ENCODE data around the gene CD9. TPM values are rescaled to one million over a fixed set of nuclear protein-coding genes. Genes with fewer than 3 reads are reported as not detected.

The CD9 gene
- total and polyA plus RNA-seq, 2 of the 8 experiments (the other 6 are each of a cell fraction or from before 2014, with no cell fraction given), result 168 to 319 TPM

GRCh38 chr12:6214633-6215032 is 14.4 kb downstream of the CD9 start:
- Histone ChIP-seq H2BK120ac (replicated peaks; ENCODE audit: low read depth, low read length) (peak overlapping the region; percentile 85), H2BK5ac (ENCODE audit: low read depth, low read length) (peak overlapping the region; percentile 100), H3K4me2 (ENCODE audit: insufficient read depth in 1 of 2, low read depth in 2 of 2, low read length in 2 of 2) (peak overlapping the region; percentile 62 to 86), H3K4me3 (ENCODE audit: extremely low read depth in 1 of 4, insufficient read depth in 2 of 4, low read depth in 3 of 4, low read length in 4 of 4) (0 out of 8 replicates have a peak overlapping the region, but pooled peaks of 1 of the 4 experiments have one; percentile 21), H3K27ac (ENCODE audit: low read depth, low read length) (peak overlapping the region; percentile 88), H4K5ac (ENCODE audit: insufficient read length, low read depth, low read length) (peak overlapping the region; percentile 49), H3K23me2 (ENCODE audit: low read depth, low read length) (peaks cover 3% of the 10 kb centered on the region; the same call in 1 of the 2 replicates), H3K56ac (replicated peaks; ENCODE audit: insufficient read length, low read depth, low read length) (peak overlapping the region; percentile 70), H3K4ac (replicated peaks; ENCODE audit: insufficient read length, low read depth, low read length) (peak overlapping the region; percentile 76), H2AK5ac (ENCODE audit: low read depth, low read length) (peak overlapping the region; percentile 100), H4K20me1 (replicated peaks in 1 of 2; ENCODE audit: control insufficient read depth in 1 of 2, insufficient read depth in 2 of 2, low read length in 2 of 2) (peaks cover 0 to 3% of the 10 kb centered on the region in 2 experiments), H2BK12ac (ENCODE audit: low read depth, low read length) (peak overlapping the region; percentile 100), H3K4me1 (replicated peaks in 1 of 4; ENCODE audit: control insufficient read depth in 3 of 4, insufficient read depth in 4 of 4, low read length in 3 of 4) (peaks cover 32 to 50% (median 44%) of the 10 kb centered on the region in 4 experiments), H3K14ac (ENCODE audit: insufficient read length) (no peak overlapping the region), H3K27me3 (replicated peaks in 1 of 4; ENCODE audit: control insufficient read depth in 3 of 4, extremely low read depth in 1 of 4, insufficient read depth in 3 of 4, low read length in 3 of 4) (no peaks in the 10 kb centered on the region; a peak in 1 of 7 replicates), H4K8ac (ENCODE audit: extremely low read depth, insufficient read depth, low read length) (peak overlapping the region; percentile 60; the same call in 1 of the 2 replicates), H3K23ac (ENCODE audit: insufficient read length) (no peak overlapping the region), H3K9ac (replicated peaks in 1 of 4; ENCODE audit: extremely low read depth in 1 of 4, low read depth in 3 of 4, low read length in 3 of 4) (peak overlapping the region in 3 of 4 experiments; percentile 24 to 51 (median 40); a peak in 3 of 7 replicates), H2BK15ac (ENCODE audit: low read length) (peak overlapping the region; percentile 97; the same call in 1 of the 2 replicates), H2BK20ac (ENCODE audit: low read length) (peak overlapping the region; percentile 98), H3K79me1 (ENCODE audit: low read depth, low read length) (peaks cover 18% of the 10 kb centered on the region), H3K79me2 (ENCODE audit: control insufficient read depth in 1 of 2, insufficient read depth in 2 of 2, low read length in 2 of 2) (peaks cover 0 to 75% of the 10 kb centered on the region in 2 experiments; a peak in 3 of 4 replicates), H3K18ac (ENCODE audit: extremely low read depth, low read length) (peak overlapping the region; percentile 99), H3K36me3 (ENCODE audit: control insufficient read depth in 2 of 4, insufficient read depth in 4 of 4, low read length in 3 of 4) (no peaks in the 10 kb centered on the region), H3K9me3 (ENCODE audit: insufficient read depth in 2 of 2, low read depth in 1 of 2, low read length in 1 of 2) (no peaks in the 10 kb centered on the region), H2AFZ (ENCODE audit: low read length) (no peak overlapping the region), H4K91ac (replicated peaks; ENCODE audit: insufficient read length, low read length) (peak overlapping the region; percentile 98)
- DNase-seq (ENCODE audit: low read depth in 1 of 2, low spot score in 2 of 2), result no peak
- no peak for FAIRE-seq
- ChIA-PET CTCF (ENCODE audit: partially characterized antibody) (interaction anchor here (0.5 to 26.9 kb wide), 12 partner anchors 13 to 151 kb away, joined by 3 to 433 read pairs (median 8); partner anchors contain the start of gene CD9), POLR2A (ENCODE audit: partially characterized antibody) (interaction anchor here (0.6 to 12.4 kb wide), 21 partner anchors 11 to 763 kb away, joined by 3 to 203 read pairs (median 4); partner anchors contain the start of genes CD9 and MRPL51)
- 36% methylated on average over 7 of the region's 7 CpGs; no CpG with 5 or more reads in 1 of the 2 experiments for WGBS, 2 experiments (ENCODE audit: extremely low coverage in 1 of 2, insufficient coverage in 1 of 2, insufficient read length in 1 of 2, insufficient replicate concordance in 2 of 2, low coverage in 1 of 2, low lambda C conversion rate in 2 of 2, missing lambda C conversion rate in 1 of 2)
- TF ChIP-seq PHF8 (conservative IDR thresholded peaks at IDR 0.05; ENCODE audit: low read depth, low read length) (0 out of 2 replicates have a peak, but pooled peaks have one; percentile 12), SP2 (IDR thresholded peaks at IDR 0.05; ENCODE audit: low read length) (no peak)

Measured in H1 (cell line).